ENCODE data around the gene VWF. TPM values are rescaled to one million over a fixed set of nuclear protein-coding genes. Genes with fewer than 3 reads are reported as not detected.

VWF gene
- total and polyA plus RNA-seq, 2 of the 13 experiments (the other 11 are each of a cell fraction or from before 2014, with no cell fraction given) = 0.20 to 0.25 TPM

- TF ChIP-seq RXRB (CRISPR knock-in tag; IDR thresholded peaks at IDR 0.05; ENCODE audit: borderline replicate concordance) (no peak), ZNF468 (CRISPR knock-in tag; IDR thresholded peaks at IDR 0.05) (no peak), FOXP1 (IDR thresholded peaks at IDR 0.05) (no peak), FOXP1 (CRISPR knock-in tag; IDR thresholded peaks at IDR 0.05) (no peak), ZNF768 (CRISPR knock-in tag; IDR thresholded peaks at IDR 0.05) (no peak)
These were observed 200.7 kb downstream of the VWF start (continued) for GRCh38 chr12:5923751-5924150.

GRCh38 chr12:5923043-5923605, 201.3 kb downstream of the VWF start:
- Histone ChIP-seq H3K4me1 (ENCODE audit: insufficient read depth, low read length) (no peaks in the 10 kb centered on the region), H3K9ac (ENCODE audit: insufficient read depth, low read depth, low read length) (no peak overlapping the region), H3K79me2 (ENCODE audit: insufficient read depth, low read length) (no peaks in the 10 kb centered on the region), H3K9me3 (ENCODE audit: low read length) (no peaks in the 10 kb centered on the region), H4K20me1 (ENCODE audit: insufficient read depth, low read length) (no peaks in the 10 kb centered on the region), H3K4me3 (replicated peaks in 1 of 3; ENCODE audit: insufficient read depth in 1 of 3, low read depth in 2 of 3, low read length in 3 of 3) (no peak overlapping the region), H3K27me3 (ENCODE audit: control insufficient read depth in 1 of 2, insufficient read depth in 2 of 2, low read length in 2 of 2) (peaks cover 4 to 22% of the 10 kb centered on the region in 2 experiments; a peak in 4 of 5 replicates), H3K4me2 (ENCODE audit: low read depth, low read length) (no peak overlapping the region), H2AFZ (ENCODE audit: low read length) (no peak overlapping the region), H3K36me3 (replicated peaks in 1 of 2; ENCODE audit: control insufficient read depth in 1 of 2, insufficient read depth in 2 of 2, low read length in 2 of 2) (no peaks in the 10 kb centered on the region), H3K27ac (ENCODE audit: extremely low read length, insufficient read depth, low read length) (no peak overlapping the region)
- WGBS (ENCODE audit: low lambda C conversion rate) = 50% methylated on average over 10 of the region's 14 CpGs
- in situ Hi-C loops (cut with HindIII; ENCODE audit: extremely low pct_ligation_motif_present, low pct_unique_long_range_greater_than_20kb) (no loop called here), intact Hi-C loops (cut with micrococcal nuclease; ENCODE audit: unreplicated experiment) (no loop called here)
- TF ChIP-seq, protein P1, sequence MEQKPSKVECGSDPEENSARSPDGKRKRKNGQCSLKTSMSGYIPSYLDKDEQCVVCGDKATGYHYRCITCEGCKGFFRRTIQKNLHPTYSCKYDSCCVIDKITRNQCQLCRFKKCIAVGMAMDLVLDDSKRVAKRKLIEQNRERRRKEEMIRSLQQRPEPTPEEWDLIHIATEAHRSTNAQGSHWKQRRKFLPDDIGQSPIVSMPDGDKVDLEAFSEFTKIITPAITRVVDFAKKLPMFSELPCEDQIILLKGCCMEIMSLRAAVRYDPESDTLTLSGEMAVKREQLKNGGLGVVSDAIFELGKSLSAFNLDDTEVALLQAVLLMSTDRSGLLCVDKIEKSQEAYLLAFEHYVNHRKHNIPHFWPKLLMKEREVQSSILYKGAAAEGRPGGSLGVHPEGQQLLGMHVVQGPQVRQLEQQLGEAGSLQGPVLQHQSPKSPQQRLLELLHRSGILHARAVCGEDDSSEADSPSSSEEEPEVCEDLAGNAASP (CRISPR knock-in tag; IDR thresholded peaks at IDR 0.05; ENCODE audit: borderline replicate concordance) = no peak
- ChIA-PET CTCF (ENCODE audit: low intra/inter-chr PET ratio, low total read pairs) (no interaction called here), POLR2A (no interaction called here)
- ATAC-seq = no peak
- no TSS peak for BruUV-seq (replicated peaks)
- DNase-seq (ENCODE audit: low spot score) = no peak
- no peak for FAIRE-seq

Data from HepG2 (cell line).